Activated naive CD4-positive, alpha-beta T cell treated with anti-CD3 and anti-CD28 coated beads, Interleukin-2, amount 10 ng/mL, durations not matched to agents 7 days and 5 days (primary cell): ENCODE data around the gene GUK1.

Experiments used
- CTCF ChIA-PET: fragments of 350-600 bp; sonication (Branson Sonifier 250); formaldehyde crosslinking; loops from one replicate; lab custom pipeline; 2021; ENCODE audit warnings: antibody characterized with exemption; lab: Charles Lee
- DNase-seq: peaks from one replicate; pipeline ENCODE4 v3.0.0-alpha.2; 2020
- H3K27ac Mint-ChIP-seq: one replicate; pipeline ENCODE4 v1.8.0; 2021; ENCODE audit warnings: mild to moderate bottlenecking, moderate library complexity, mixed read lengths
- H3K27me3 Mint-ChIP-seq: one replicate; pipeline ENCODE4 v1.8.0; 2021; ENCODE audit warnings: mild to moderate bottlenecking, mixed read lengths
- H3K36me3 Mint-ChIP-seq: one replicate; pipeline ENCODE4 v1.8.0; 2021; ENCODE audit warnings: mixed read lengths
- H3K4me1 Mint-ChIP-seq: one replicate; pipeline ENCODE4 v1.8.0; 2021; ENCODE audit warnings: mixed read lengths
- H3K4me3 Mint-ChIP-seq: one replicate; pipeline ENCODE4 v1.8.0; 2021; ENCODE audit warnings: mild to moderate bottlenecking, moderate library complexity, mixed read lengths
- H3K9me3 Mint-ChIP-seq: one replicate; pipeline ENCODE4 v1.8.0; 2021; ENCODE audit warnings: mixed read lengths

The GUK1 gene

GRCh38 chr1:228125185-228125584, 14.9 kb upstream of the GUK1 start:
- Mint-ChIP-seq H3K4me1 (peaks cover 4% of the 10 kb centered on the region), H3K27ac (no peak overlapping the region), H3K27me3 (peaks cover 31% of the 10 kb centered on the region), H3K4me3 (no peak overlapping the region), H3K36me3 (peaks cover 3% of the 10 kb centered on the region), H3K9me3 (no peaks in the 10 kb centered on the region)
- DNase-seq, result no peak
- CTCF ChIA-PET, result no interaction called here

DNA sequence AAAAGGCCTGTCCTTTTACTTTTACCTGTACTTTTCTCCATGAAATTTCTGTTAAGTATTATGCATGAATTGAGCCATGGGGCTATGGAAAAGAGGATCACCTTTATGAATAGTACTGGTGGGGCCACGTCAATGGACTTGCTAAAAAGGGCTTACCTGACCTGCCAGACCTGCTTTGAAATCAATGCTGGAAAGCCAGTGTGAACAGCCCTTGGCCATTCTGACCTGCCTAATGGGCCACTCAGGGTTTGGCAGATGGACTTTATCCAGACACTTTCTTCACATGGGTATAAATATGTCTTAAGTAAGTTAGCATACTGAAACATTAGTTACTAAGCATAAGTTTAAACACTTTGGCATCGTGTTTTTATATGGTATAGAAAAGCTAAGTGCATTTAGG, 8.3 kb upstream of the GUK1 start:
- Mint-ChIP-seq H3K27ac (no peak overlapping the region), H3K9me3 (no peaks in the 10 kb centered on the region), H3K27me3 (peaks cover 60% of the 10 kb centered on the region), H3K4me3 (no peak overlapping the region), H3K36me3 (no peaks in the 10 kb centered on the region), H3K4me1 (peaks cover 4% of the 10 kb centered on the region)
- CTCF ChIA-PET, result interaction anchor here (1.3 to 4.0 kb wide), 6 partner anchors 9 to 355 kb away, joined by 4 to 34 read pairs (median 9); partner anchors contain the start of gene IBA57
- DNase-seq, result no peak

GRCh38 chr1:228134591-228134990, 5.5 kb upstream of the GUK1 start:
- no peak overlapping the region for H3K4me3 Mint-ChIP-seq
- CTCF ChIA-PET, result interaction anchor here (1.3 kb wide), 1 partner anchor 367 kb away, joined by 3 read pairs; no protein-coding TSS in a partner anchor
- no peak for DNase-seq
- H3K27ac Mint-ChIP-seq, result no peak overlapping the region
- no peaks in the 10 kb centered on the region for H3K9me3 Mint-ChIP-seq
- H3K4me1 Mint-ChIP-seq, result peaks cover 6% of the 10 kb centered on the region
- peaks cover 1% of the 10 kb centered on the region for H3K36me3 Mint-ChIP-seq
- H3K27me3 Mint-ChIP-seq, result peaks cover 54% of the 10 kb centered on the region

DNA sequence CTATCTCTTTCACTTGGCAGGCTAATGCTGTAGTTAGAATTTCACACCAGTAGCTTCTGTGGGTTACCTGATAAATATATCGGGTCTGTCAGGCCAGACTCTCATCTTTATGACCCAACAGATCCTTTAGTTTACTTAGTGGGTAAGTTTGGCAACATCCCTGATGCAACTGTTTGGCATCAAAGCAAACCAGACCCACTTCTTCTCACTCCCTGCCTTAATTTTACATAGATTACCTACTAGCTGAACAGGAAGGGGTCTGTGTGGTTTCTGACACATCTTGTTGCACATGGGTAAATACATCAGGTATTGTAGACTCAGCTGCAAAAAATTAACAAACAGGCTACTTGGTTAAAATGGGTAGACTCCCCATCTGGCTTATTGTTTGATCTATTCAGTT, 3.2 kb upstream of the GUK1 start:
- Mint-ChIP-seq H3K9me3 (no peaks in the 10 kb centered on the region), H3K36me3 (peaks cover 7% of the 10 kb centered on the region), H3K27ac (no peak overlapping the region), H3K4me3 (no peak overlapping the region), H3K27me3 (peaks cover 37% of the 10 kb centered on the region), H3K4me1 (peaks cover 14% of the 10 kb centered on the region)
- DNase-seq, result no peak
- CTCF ChIA-PET, result interaction anchor here (1.5 to 1.6 kb wide), 2 partner anchors 28 to 29 kb away, joined by 4 read pairs; no protein-coding TSS in a partner anchor

DNA sequence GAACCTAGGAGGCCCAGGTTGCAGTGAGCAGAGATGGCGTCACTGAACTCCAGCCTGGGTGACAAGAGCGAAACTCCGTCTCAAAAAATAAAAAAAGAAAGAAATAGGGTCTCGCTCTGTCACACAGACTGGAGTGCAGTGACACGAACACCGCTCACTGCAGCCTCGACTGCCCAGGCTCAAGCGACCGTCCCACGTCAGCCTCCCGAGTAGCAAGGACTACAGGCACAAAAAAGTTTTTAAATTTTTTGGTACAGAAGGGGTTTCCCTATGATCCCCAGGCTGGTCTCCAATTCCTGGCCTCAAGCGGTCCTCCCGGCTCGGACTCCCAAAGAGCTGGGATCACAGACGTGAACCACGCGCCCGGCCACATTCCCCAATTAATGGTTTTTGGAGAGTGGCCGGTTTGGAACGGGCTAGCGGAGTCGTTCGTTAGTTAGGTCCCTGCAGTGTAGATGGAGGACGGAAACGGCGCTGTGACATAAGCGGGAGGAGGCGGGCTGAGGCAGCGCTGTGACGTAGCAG, 611 bp upstream of the GUK1 start:
- Mint-ChIP-seq H3K4me1 (peaks cover 38% of the 10 kb centered on the region), H3K9me3 (no peaks in the 10 kb centered on the region), H3K36me3 (peaks cover 26% of the 10 kb centered on the region), H3K27me3 (peaks cover 26% of the 10 kb centered on the region), H3K4me3 (peak overlapping the region; percentile 98), H3K27ac (peak overlapping the region; percentile 98)
- no peak for DNase-seq
- CTCF ChIA-PET, result interaction anchor here (1.0 to 1.4 kb wide), 2 partner anchors 26 to 140 kb away, joined by 3 to 4 read pairs; partner anchors contain the start of gene IBA57

DNA sequence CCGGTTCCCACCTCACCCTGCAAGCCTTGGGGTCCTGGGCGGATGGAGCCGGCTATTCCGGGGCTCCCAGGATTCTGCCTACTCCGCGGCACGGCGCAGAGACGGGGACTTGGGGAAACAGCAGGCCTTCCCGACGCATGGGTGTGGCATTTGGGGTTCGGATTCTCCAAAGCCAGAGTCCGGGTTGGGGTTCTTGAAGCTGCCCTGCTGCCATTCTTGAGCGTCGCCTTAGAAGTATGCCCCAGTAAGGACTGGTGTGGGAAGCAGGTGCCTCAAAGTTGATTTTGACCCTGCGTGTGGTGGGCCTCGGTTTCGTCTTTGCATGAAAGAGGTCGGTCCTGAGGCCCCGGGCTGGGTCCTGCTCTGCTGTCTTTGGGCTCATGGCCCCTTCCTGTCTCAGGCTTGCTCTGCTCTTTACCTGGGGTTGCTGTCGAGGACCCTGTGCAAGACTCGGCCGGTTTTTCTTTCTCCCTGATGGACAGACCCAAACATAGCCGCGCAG, 696 bp downstream of the GUK1 start:
- CTCF ChIA-PET, result interaction anchor here (0.7 to 0.9 kb wide), 3 partner anchors 12 to 28 kb away, joined by 3 read pairs; no protein-coding TSS in a partner anchor
- Mint-ChIP-seq H3K36me3 (peaks cover 28% of the 10 kb centered on the region), H3K4me3 (peak overlapping the region; percentile 98), H3K4me1 (peaks cover 40% of the 10 kb centered on the region), H3K9me3 (no peaks in the 10 kb centered on the region), H3K27me3 (peaks cover 14% of the 10 kb centered on the region), H3K27ac (peak overlapping the region; percentile 98)
- no peak for DNase-seq

- H3K4me1 Mint-ChIP-seq, result peaks cover 40% of the 10 kb centered on the region
- peak; percentile 71 for DNase-seq
- peaks cover 29% of the 10 kb centered on the region for H3K36me3 Mint-ChIP-seq
- CTCF ChIA-PET, result interaction anchor here (1.1 kb wide), 1 partner anchor 24 kb away, joined by 3 read pairs; the partner anchor contains the start of gene IBA57
- peak overlapping the region; percentile 98 for H3K4me3 Mint-ChIP-seq
- H3K27me3 Mint-ChIP-seq, result peaks cover 9% of the 10 kb centered on the region
- peak overlapping the region; percentile 98 for H3K27ac Mint-ChIP-seq
- H3K9me3 Mint-ChIP-seq, result no peaks in the 10 kb centered on the region
These were observed 1.4 kb downstream of the GUK1 start for GRCh38 chr1:228141226-228142044.

DNA sequence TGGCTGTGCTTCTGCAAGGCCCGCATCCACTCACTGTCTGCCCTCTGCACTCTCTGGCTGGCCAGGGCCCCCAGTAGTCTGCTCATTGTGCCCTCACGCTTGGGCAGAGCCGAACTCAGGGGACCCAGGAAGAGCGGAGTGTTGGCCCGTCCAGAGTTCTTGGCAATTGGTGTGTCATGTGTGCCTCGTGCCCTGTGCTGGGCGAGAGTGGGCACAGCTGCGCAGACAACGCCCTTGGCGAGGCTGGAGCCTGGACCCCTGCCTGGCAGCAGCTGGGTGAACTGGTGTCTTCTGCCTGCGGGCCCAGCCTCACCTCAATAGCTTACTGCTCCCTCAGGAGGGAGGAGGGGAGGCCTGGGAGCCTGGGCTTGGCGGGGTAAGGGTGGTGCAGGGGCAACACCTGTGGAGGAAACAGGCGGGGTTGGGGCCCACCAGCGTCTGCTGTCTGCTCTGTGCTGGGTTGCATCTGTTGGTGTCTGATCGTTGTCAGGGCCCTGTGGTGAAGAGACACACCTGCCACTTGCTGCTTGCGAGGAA, 2.1 kb downstream of the GUK1 start:
- H3K36me3 Mint-ChIP-seq, result peaks cover 29% of the 10 kb centered on the region
- H3K9me3 Mint-ChIP-seq, result no peaks in the 10 kb centered on the region
- DNase-seq, result no peak
- H3K27ac Mint-ChIP-seq, result peak overlapping the region; percentile 98
- CTCF ChIA-PET, result interaction anchor here (1.1 kb wide), 1 partner anchor 23 kb away, joined by 3 read pairs; the partner anchor contains the start of gene IBA57
- peaks cover 40% of the 10 kb centered on the region for H3K4me1 Mint-ChIP-seq
- peaks cover 9% of the 10 kb centered on the region for H3K27me3 Mint-ChIP-seq
- peak overlapping the region; percentile 98 for H3K4me3 Mint-ChIP-seq

- Mint-ChIP-seq H3K27ac (peak overlapping the region; percentile 98), H3K9me3 (no peaks in the 10 kb centered on the region), H3K36me3 (peaks cover 29% of the 10 kb centered on the region), H3K4me3 (peak overlapping the region; percentile 98), H3K27me3 (peaks cover 5% of the 10 kb centered on the region), H3K4me1 (peaks cover 40% of the 10 kb centered on the region)
- DNase-seq, result no peak
- CTCF ChIA-PET, result interaction anchor here (1.1 kb wide), 1 partner anchor 23 kb away, joined by 3 read pairs; the partner anchor contains the start of gene IBA57
These were observed 2.6 kb downstream of the GUK1 start for GRCh38 chr1:228142701-228143136.

- H3K4me3 Mint-ChIP-seq, result peak overlapping the region; percentile 98
- H3K4me1 Mint-ChIP-seq, result peaks cover 40% of the 10 kb centered on the region
- DNase-seq, result no peak
- H3K27ac Mint-ChIP-seq, result peak overlapping the region; percentile 98
- H3K9me3 Mint-ChIP-seq, result no peaks in the 10 kb centered on the region
- H3K27me3 Mint-ChIP-seq, result peaks cover 4% of the 10 kb centered on the region
- CTCF ChIA-PET, result interaction anchor here (1.1 kb wide), 1 partner anchor 22 kb away, joined by 4 read pairs; the partner anchor contains the start of gene IBA57
- peaks cover 28% of the 10 kb centered on the region for H3K36me3 Mint-ChIP-seq
These were observed 3.6 kb downstream of the GUK1 start for GRCh38 chr1:228143480-228144192.

- H3K4me3 Mint-ChIP-seq, result no peak overlapping the region
- peaks cover 39% of the 10 kb centered on the region for H3K4me1 Mint-ChIP-seq
- H3K36me3 Mint-ChIP-seq, result peaks cover 28% of the 10 kb centered on the region
- CTCF ChIA-PET, result interaction anchor here (1.1 kb wide), 1 partner anchor 21 kb away, joined by 4 read pairs; the partner anchor contains the start of gene IBA57
- H3K9me3 Mint-ChIP-seq, result no peaks in the 10 kb centered on the region
- peak overlapping the region; percentile 98 for H3K27ac Mint-ChIP-seq
- H3K27me3 Mint-ChIP-seq, result peaks cover 4% of the 10 kb centered on the region
- DNase-seq, result no peak
These were observed 4.3 kb downstream of the GUK1 start for GRCh38 chr1:228144193-228144992.

DNA sequence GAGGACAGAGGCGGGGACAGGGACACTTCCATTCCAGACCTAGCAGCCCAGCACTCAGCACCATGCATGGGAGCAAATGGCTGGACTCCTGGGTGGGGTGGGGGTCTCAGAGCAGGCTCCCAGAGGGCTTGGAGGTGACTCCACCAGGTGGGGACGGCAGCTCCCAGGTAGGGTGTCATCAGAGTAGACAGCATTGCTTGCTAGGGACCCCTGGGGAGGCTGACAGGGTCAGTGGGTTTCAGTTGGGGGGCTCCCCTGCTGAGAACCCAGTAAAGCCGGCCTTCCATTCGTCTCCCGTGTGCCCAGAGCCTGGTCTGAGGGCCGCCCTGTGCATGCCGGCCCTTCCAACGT, 4.9 kb downstream of the GUK1 start:
- Mint-ChIP-seq H3K9me3 (no peaks in the 10 kb centered on the region), H3K27me3 (no peaks in the 10 kb centered on the region), H3K4me1 (peaks cover 35% of the 10 kb centered on the region), H3K4me3 (no peak overlapping the region), H3K36me3 (peaks cover 28% of the 10 kb centered on the region), H3K27ac (no peak overlapping the region)
- DNase-seq, result no peak
- CTCF ChIA-PET, result no interaction called here
